Esophagus squamous epithelium (tissue), 4 donors: Measurements from ENCODE around the gene DAD1.

Source experiments
- CTCF ChIP-seq, 6 experiments: fragments of 450-650 bp in 4 of 6; fragments of 200-600 bp in 2 of 6; sonication (generic) in 2 of 6; IDR thresholded peaks; one replicate each; pipeline ENCODE4 v1.5.1; 2016 to 2019; ENCODE audit warnings: antibody characterized with exemption in 6 of 6, mild to moderate bottlenecking in 4 of 6, moderate library complexity in 4 of 6
- POLR2A ChIP-seq, 4 donors: fragments of 450-650 bp; IDR thresholded peaks; one replicate each; pipeline ENCODE4 v1.6.1; 2017; ENCODE audit warnings: antibody characterized with exemption in 4 of 4, mild to moderate bottlenecking in 4 of 4, moderate library complexity in 3 of 4

GRCh38 chr14:22551605-22551997, 37.4 kb downstream of the DAD1 start:
- TF ChIP-seq CTCF (IDR thresholded peaks at IDR 0.05) = no peak
- TF ChIP-seq POLR2A (IDR thresholded peaks at IDR 0.05) = no peak
